ENCODE data around the gene GPR143. TPM values are rescaled to one million over a fixed set of nuclear protein-coding genes. Genes with fewer than 3 reads are reported as not detected.
A peak's percentile ranks its signal among the peaks of the same experiment; 100 is the strongest.

Gene GPR143
- total RNA-seq, 1 experiment from 2014 or later, result 1.8 TPM

DNA sequence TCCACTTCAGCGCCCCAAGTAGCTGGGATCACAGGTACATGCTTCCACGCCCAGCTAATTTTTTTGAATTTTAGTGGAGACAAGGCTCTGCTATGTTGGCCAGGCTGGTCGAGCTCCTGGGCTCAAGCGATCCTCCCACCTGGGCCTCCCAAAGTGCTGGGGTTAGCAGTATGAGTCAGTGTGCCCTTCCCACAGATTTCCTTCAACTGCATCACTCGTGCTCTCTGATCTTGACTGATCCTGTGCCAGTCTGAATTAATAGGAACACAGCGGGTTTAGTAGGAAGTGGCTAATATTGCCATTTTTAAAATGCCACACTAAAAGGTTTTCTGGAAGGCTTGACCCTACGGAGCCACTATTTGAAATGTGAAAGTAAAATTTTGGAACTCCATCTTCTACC, 16.3 kb upstream of the GPR143 start:
- intact Hi-C loops (cut with micrococcal nuclease), result no loop called here

DNA sequence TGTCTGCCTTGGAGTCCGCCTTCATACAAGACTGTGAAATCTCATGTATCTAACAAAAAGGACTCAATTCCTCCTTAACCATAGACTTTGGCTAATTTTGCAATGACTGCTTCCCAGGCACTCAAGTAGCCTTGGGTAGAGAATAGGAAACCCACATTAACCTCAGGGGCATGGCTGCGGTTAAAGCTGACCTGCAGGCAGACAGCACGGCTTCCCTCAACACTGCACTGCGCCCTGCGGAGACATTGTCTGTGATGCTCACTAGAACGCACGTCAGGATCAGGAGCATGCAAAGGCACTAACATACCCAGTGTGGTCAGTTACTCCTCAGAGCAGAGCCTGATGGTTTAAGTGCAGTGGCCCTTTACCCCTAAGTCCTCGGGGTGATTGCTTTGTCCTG, 10.3 kb upstream of the GPR143 start:
- no peak overlapping the region for H3K27ac ChIP-seq (ENCODE audit: low read depth, low read length)
- H3K9ac ChIP-seq (ENCODE audit: low read length), result no peak overlapping the region
- CTCF ChIA-PET, result no interaction called here
- ATAC-seq, result no peak
- H3K4me2 ChIP-seq (ENCODE audit: low read length), result no peak overlapping the region
- H3K9me2 ChIP-seq (ENCODE audit: insufficient read depth), result no peaks in the 10 kb centered on the region
- no peaks in the 10 kb centered on the region for H3K9me3 ChIP-seq (ENCODE audit: control insufficient read depth in 1 of 2, insufficient read depth in 1 of 2, low read depth in 1 of 2, low read length in 2 of 2)
- no peak overlapping the region for H3K4me3 ChIP-seq (replicated peaks in 1 of 2; ENCODE audit: low read depth in 1 of 2, low read length in 2 of 2)
- no peaks in the 10 kb centered on the region for H3K4me1 ChIP-seq (ENCODE audit: control insufficient read depth in 1 of 2, insufficient read depth in 2 of 2, low read length in 2 of 2)
- H3K27me3 ChIP-seq (ENCODE audit: insufficient read depth, low read length), result no peaks in the 10 kb centered on the region
- H3K79me2 ChIP-seq (ENCODE audit: insufficient read depth, low read length), result no peaks in the 10 kb centered on the region
- no peak for DNase-seq (ENCODE audit: low read depth, low spot score)
- RAD21 ChIA-PET (ENCODE audit: low non-redundant PET in 1 of 2, low total read pairs in 2 of 2, uncharacterized antibody in 2 of 2, unreplicated experiment in 2 of 2), result no interaction called here
- no peaks in the 10 kb centered on the region for H3K36me3 ChIP-seq (ENCODE audit: control insufficient read depth in 1 of 2, insufficient read depth in 2 of 2, low read length in 2 of 2)
- intact Hi-C loops (cut with micrococcal nuclease), result no loop called here
- H2AFZ ChIP-seq (ENCODE audit: low read depth, low read length, poor library complexity, severe bottlenecking), result no peak overlapping the region
- H4K20me1 ChIP-seq (ENCODE audit: insufficient read depth), result no peaks in the 10 kb centered on the region
- POLR2A ChIA-PET, result no interaction called here
- TF ChIP-seq ZNF274 (IDR thresholded peaks at IDR 0.05; ENCODE audit: low read depth, low read length) (no peak), FOSL1 (IDR thresholded peaks at IDR 0.05; ENCODE audit: low read depth) (no peak), EGR1 (IDR thresholded peaks at IDR 0.05; ENCODE audit: low read depth) (no peak)
- no TSS peak for BruUV-seq (replicated peaks)

More for the DNA sequence above, 16.3 kb upstream of the GPR143 start:
- ATAC-seq (no peak), DNase-seq (ENCODE audit: low read depth, low spot score) (peak; percentile 15)
- no peaks in the 10 kb centered on the region for H3K9me2 ChIP-seq (ENCODE audit: insufficient read depth)
- no peak overlapping the region for H3K27ac ChIP-seq (ENCODE audit: low read depth, low read length)
- BruUV-seq (replicated peaks), result no TSS peak
- peak overlapping the region; percentile 23; the same call in 1 of the 2 replicates for H3K4me2 ChIP-seq (ENCODE audit: low read length)
- H3K9me3 ChIP-seq (ENCODE audit: control insufficient read depth in 1 of 2, insufficient read depth in 1 of 2, low read depth in 1 of 2, low read length in 2 of 2), result no peaks in the 10 kb centered on the region
- POLR2A ChIA-PET, result no interaction called here
- RAD21 ChIA-PET (ENCODE audit: low non-redundant PET in 1 of 2, low total read pairs in 2 of 2, uncharacterized antibody in 2 of 2, unreplicated experiment in 2 of 2), result no interaction called here
- no peaks in the 10 kb centered on the region for H3K79me2 ChIP-seq (ENCODE audit: insufficient read depth, low read length)
- CTCF ChIA-PET, result no interaction called here
- TF ChIP-seq, protein P1, sequence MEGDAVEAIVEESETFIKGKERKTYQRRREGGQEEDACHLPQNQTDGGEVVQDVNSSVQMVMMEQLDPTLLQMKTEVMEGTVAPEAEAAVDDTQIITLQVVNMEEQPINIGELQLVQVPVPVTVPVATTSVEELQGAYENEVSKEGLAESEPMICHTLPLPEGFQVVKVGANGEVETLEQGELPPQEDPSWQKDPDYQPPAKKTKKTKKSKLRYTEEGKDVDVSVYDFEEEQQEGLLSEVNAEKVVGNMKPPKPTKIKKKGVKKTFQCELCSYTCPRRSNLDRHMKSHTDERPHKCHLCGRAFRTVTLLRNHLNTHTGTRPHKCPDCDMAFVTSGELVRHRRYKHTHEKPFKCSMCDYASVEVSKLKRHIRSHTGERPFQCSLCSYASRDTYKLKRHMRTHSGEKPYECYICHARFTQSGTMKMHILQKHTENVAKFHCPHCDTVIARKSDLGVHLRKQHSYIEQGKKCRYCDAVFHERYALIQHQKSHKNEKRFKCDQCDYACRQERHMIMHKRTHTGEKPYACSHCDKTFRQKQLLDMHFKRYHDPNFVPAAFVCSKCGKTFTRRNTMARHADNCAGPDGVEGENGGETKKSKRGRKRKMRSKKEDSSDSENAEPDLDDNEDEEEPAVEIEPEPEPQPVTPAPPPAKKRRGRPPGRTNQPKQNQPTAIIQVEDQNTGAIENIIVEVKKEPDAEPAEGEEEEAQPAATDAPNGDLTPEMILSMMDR (IDR thresholded peaks at IDR 0.05 in 2 of 3, conservative IDR thresholded peaks at IDR 0.05 in 1 of 3; ENCODE audit: borderline replicate concordance in 1 of 3, insufficient read depth in 1 of 3, low read depth in 2 of 3, low read length in 2 of 3), result no peak
- TF ChIP-seq EGR1 (IDR thresholded peaks at IDR 0.05; ENCODE audit: low read depth), result no peak
- peak; percentile 14; the same call in 1 of the 2 replicates for TF ChIP-seq FOSL1 (IDR thresholded peaks at IDR 0.05; ENCODE audit: low read depth)
- no peak for TF ChIP-seq MAX (IDR thresholded peaks at IDR 0.05)
- TF ChIP-seq SP1 (IDR thresholded peaks at IDR 0.05; ENCODE audit: low read depth), result peak; percentile 31
- no peaks in the 10 kb centered on the region for H3K36me3 ChIP-seq (ENCODE audit: control insufficient read depth in 1 of 2, insufficient read depth in 2 of 2, low read length in 2 of 2)
- no peak overlapping the region for H3K9ac ChIP-seq (ENCODE audit: low read length)
- H3K4me1 ChIP-seq (ENCODE audit: control insufficient read depth in 1 of 2, insufficient read depth in 2 of 2, low read length in 2 of 2), result peaks cover 0 to 15% of the 10 kb centered on the region in 2 experiments; a peak in 1 of 4 replicates
- no peaks in the 10 kb centered on the region for H3K27me3 ChIP-seq (ENCODE audit: insufficient read depth, low read length)
- no peak overlapping the region for H3K4me3 ChIP-seq (replicated peaks in 1 of 2; ENCODE audit: low read depth in 1 of 2, low read length in 2 of 2)
- no peaks in the 10 kb centered on the region for H4K20me1 ChIP-seq (ENCODE audit: insufficient read depth)
- H2AFZ ChIP-seq (ENCODE audit: low read depth, low read length, poor library complexity, severe bottlenecking), result no peak overlapping the region
